K562 (cell line): ENCODE results near the gene TRIM33. TPM values are rescaled to one million over a fixed set of nuclear protein-coding genes. Genes with fewer than 3 reads are reported as not detected.

Experiments used
- ATAC-seq: fragments of 200-7000 bp; cut with Tn5 transposase; 3 replicates; pipeline ENCODE4 v1.9.1; 2020; ENCODE audit warnings: moderate library complexity
- BruUV-seq: library from RNA; stranded (reverse); fragments of 400-500 nt; replicated peaks from 2 replicates; lab custom pipeline; 2021; lab: Mats Ljungman, UMichigan
- CTCF ChIA-PET: fragments of 300-600 bp; formaldehyde crosslinking; extraction: SDS; loops from one replicate; lab custom pipeline; 2021; ENCODE audit warnings: low intra/inter-chr PET ratio; lab: Yijun Ruan, JAX
- POLR2A ChIA-PET: fragments of 300-600, 350-650 bp; sonication (Branson Sonifier 250); formaldehyde crosslinking; extraction: SDS; loops from one replicate; lab custom pipeline; 2021; ENCODE audit warnings: antibody characterized with exemption, inconsistent platforms; lab: Yijun Ruan, JAX
- DNase-seq, 4 experiments: peaks; one replicate each; pipeline versions ENCODE4 v3.0.0 to v3.0.0-alpha.2; 2011 to 2018; ENCODE audit warnings: low spot score in 3 of 4, mixed read lengths in 3 of 4; ENCODE audit errors: extremely low read depth in 1 of 4
- FAIRE-seq: peaks from 2 replicates; lab custom pipeline; 2011; peaks lifted over from hg19 to GRCh38; lab: Jason Lieb, UNC
- H2AFZ ChIP-seq: 2 replicates; pipeline ENCODE4 v1.6.0; 2011; ENCODE audit warnings: low read depth, low read length, control low read depth, inconsistent platforms
- H3K27ac ChIP-seq: fragments of 200-600 bp; 3 replicates; pipeline ENCODE4 v1.8.0; 2011; ENCODE audit warnings: low read depth, mild to moderate bottlenecking, control low read depth, inconsistent platforms, low read length, moderate library complexity, mixed read lengths; ENCODE audit errors: extremely low read depth
- H3K27me3 ChIP-seq, 2 experiments: fragments of 300-600 bp in 1 of 2; 2 replicates in 1 of 2; 3 replicates in 1 of 2; pipeline versions ENCODE4 v1.6.0 to v1.8.0; 2011; ENCODE audit warnings: inconsistent platforms in 2 of 2, low read length in 2 of 2, mild to moderate bottlenecking in 1 of 2, mixed read lengths in 1 of 2, moderate library complexity in 1 of 2; ENCODE audit not compliant: control insufficient read depth in 2 of 2, insufficient read depth in 2 of 2
- H3K36me3 ChIP-seq: fragments of 300-600 bp; 3 replicates; pipeline ENCODE4 v1.8.0; 2011; ENCODE audit warnings: mild to moderate bottlenecking, low read length, inconsistent platforms; ENCODE audit not compliant: control insufficient read depth, insufficient read depth
- H3K4me1 ChIP-seq, 2 experiments: fragments of 200-600 bp in 1 of 2; replicated peaks in 1 of 2; 2 replicates in 1 of 2; 3 replicates in 1 of 2; pipeline versions ENCODE4 v1.5.1 to v1.8.0; 2011; ENCODE audit warnings: inconsistent platforms in 2 of 2, low read length in 2 of 2, mild to moderate bottlenecking in 1 of 2, mixed read lengths in 1 of 2, moderate library complexity in 1 of 2; ENCODE audit not compliant: control insufficient read depth in 2 of 2, insufficient read depth in 2 of 2
- H3K4me2 ChIP-seq: 2 replicates; pipeline ENCODE4 v1.6.1; 2011; ENCODE audit warnings: low read length, control low read depth, inconsistent platforms, mixed read lengths; ENCODE audit not compliant: insufficient read depth
- H3K4me3 ChIP-seq: fragments of 200-600 bp; sonication (generic), shearing (Covaris generic); 2 replicates; pipeline ENCODE4 v1.5.1; 2016; ENCODE audit warnings: control low read depth, inconsistent platforms
- H3K79me2 ChIP-seq: fragments of 200-600 bp; 3 replicates; pipeline ENCODE4 v1.8.0; 2011; ENCODE audit warnings: low read length, inconsistent platforms; ENCODE audit not compliant: control insufficient read depth, insufficient read depth
- H3K9ac ChIP-seq, 2 experiments: 2 replicates each; pipeline versions ENCODE4 v1.6.0 to v1.6.1; 2011; ENCODE audit warnings: low read depth in 2 of 2, low read length in 2 of 2, control low read depth in 1 of 2, inconsistent platforms in 1 of 2, mild to moderate bottlenecking in 1 of 2, mixed read lengths in 1 of 2; ENCODE audit not compliant: insufficient read depth in 1 of 2
- H3K9me1 ChIP-seq: one replicate; pipeline ENCODE4 v1.6.0; 2011; ENCODE audit warnings: inconsistent platforms, mild to moderate bottlenecking, low read length, moderate library complexity; ENCODE audit not compliant: control insufficient read depth, insufficient read depth
- H3K9me3 ChIP-seq: replicated peaks from 2 replicates; pipeline ENCODE4 v1.5.1; 2011; ENCODE audit warnings: low read depth, low read length, inconsistent platforms; ENCODE audit not compliant: control insufficient read depth, insufficient read depth
- H4K20me1 ChIP-seq: replicated peaks from 2 replicates; pipeline ENCODE4 v1.6.1; 2011; ENCODE audit warnings: low read length, inconsistent platforms, mixed read lengths; ENCODE audit not compliant: control insufficient read depth, insufficient read depth
- CSDE1 ChIP-seq, 2 experiments: fragments of 450-650 bp; IDR thresholded peaks; 2 replicates each; pipeline ENCODE4 v1.6.1; 2016; ENCODE audit warnings: mild to moderate bottlenecking in 1 of 2
- ELF4 ChIP-seq: fragments of 450-650 bp; formaldehyde crosslinking; IDR thresholded peaks from 2 replicates; pipeline ENCODE4 v1.4.0; 2022; ENCODE audit warnings: missing genetic modification characterization
- ETV1 ChIP-seq: fragments of 450-650 bp; conservative IDR thresholded peaks from 2 replicates; pipeline ENCODE4 v1.6.1; 2016; ENCODE audit warnings: missing genetic modification characterization, control low read depth, low read depth, missing compliant biosample characterization
- HSF4 ChIP-seq: fragments of 250-450 bp; sonication (Bioruptor Pico); IDR thresholded peaks from 2 replicates; pipeline ENCODE4 v2.1.2; 2022; ENCODE audit warnings: mild to moderate bottlenecking, moderate library complexity, borderline replicate concordance
- TGIF2 ChIP-seq: sonication (generic); formaldehyde crosslinking; IDR thresholded peaks from 2 replicates; pipeline ENCODE4 v1.8.1; 2022; ENCODE audit warnings: mild to moderate bottlenecking, missing genetic modification reagents, moderate library complexity
- WGBS: fragments of 100-300 bp; shearing (Covaris generic); methylation state at CpG from one replicate; pipeline ENCODE4 v1.1.6; 2016; ENCODE audit warnings: low coverage, mixed read lengths; ENCODE audit not compliant: insufficient coverage; ENCODE audit errors: missing lambda C conversion rate; 5-methylcytosine and 5-hydroxymethylcytosine counted together
- in situ Hi-C: fragments of 300-500 bp; cut with MboI; formaldehyde crosslinking; loops from 4 replicates; pipeline ENCODE4 v1.15.0; 2018; ENCODE audit warnings: inconsistent platforms, mixed read lengths
- intact Hi-C: fragments of 100-400 bp; cut with micrococcal nuclease; formaldehyde crosslinking; loops from 2 replicates; pipeline ENCODE4 v1.14.2; 2022
- polyA plus RNA-seq, 8 experiments: library from polyadenylated mRNA; depleted of rRNA in 4 of 8; stranded (reverse) in 5 of 8; unstranded in 3 of 8; fragments of >200 nt; fragmentation: Nextera tagmentation in 2 of 8; fragmentation: Illumina TruSeq in 1 of 8; extraction: Ambion mirVana in 2 of 8; extraction: Trizol in 1 of 8; gene quantifications; 2 replicates each; pipeline versions ENCODE4 v1.2.1 to v1.2.3, GENCODE V29; 2011 to 2014; ENCODE audit warnings: inconsistent platforms in 1 of 8, missing spikeins in 1 of 8
- total RNA-seq, 7 experiments: library from RNA; depleted of rRNA in 6 of 7; stranded (reverse); fragments of >200 nt in 6 of 7; fragmentation: Illumina TruSeq in 2 of 7; extraction: Trizol in 2 of 7; gene quantifications; 2 replicates each; pipeline versions ENCODE4 v1.2.1 to v1.2.3, GENCODE V29; 2011 to 2021; ENCODE audit warnings: low replicate concordance in 1 of 7
- TF ChIP-seq, protein P1 (sequence below), 3 experiments: fragments of 200-800 bp in 1 of 3; fragments of 250-450 bp in 1 of 3; fragments of 450-650 bp in 1 of 3; sonication (Bioruptor Pico) in 1 of 3; sonication (Bioruptor generic) in 1 of 3; formaldehyde crosslinking in 1 of 3; IDR thresholded peaks; 2 replicates each; pipeline versions ENCODE4 v1.6.1 to v1.8.0; 2016 to 2022; ENCODE audit warnings: mild to moderate bottlenecking in 2 of 3, missing genetic modification characterization in 2 of 3, missing compliant biosample characterization in 1 of 3, moderate library complexity in 1 of 3
- TF ChIP-seq, protein P2 (sequence below): sonication (generic); IDR thresholded peaks from 2 replicates; pipeline ENCODE4 v1.6.1; 2016

Gene TRIM33
- total and polyA plus RNA-seq, 9 of the 15 experiments (the other 6 are each of a cell fraction or from before 2014, with no cell fraction given) = 9.3 to 58.4 (median 40.2) TPM

DNA sequence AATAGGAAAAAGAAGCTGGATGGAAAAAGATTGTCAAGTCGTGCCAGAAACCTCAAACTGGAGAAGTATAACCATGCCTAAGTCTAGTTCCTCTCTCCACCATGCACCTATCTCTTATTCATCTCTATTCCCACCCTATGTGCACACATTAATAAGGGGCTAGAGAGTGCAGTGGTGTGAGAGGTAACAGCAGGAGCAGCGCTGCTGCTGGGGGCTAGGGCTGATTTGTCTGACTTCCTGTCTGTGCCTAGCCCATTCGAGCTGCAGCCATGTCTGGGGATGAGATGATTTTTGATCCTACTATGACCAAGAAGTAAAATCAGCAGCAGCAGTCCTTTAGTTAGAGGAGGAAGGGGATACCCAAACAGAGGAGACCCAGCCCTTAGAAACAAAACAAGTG lies 43.0 kb downstream of the TRIM33 start:
- H3K4me2 ChIP-seq = no peak overlapping the region
- TF ChIP-seq, protein P1, sequence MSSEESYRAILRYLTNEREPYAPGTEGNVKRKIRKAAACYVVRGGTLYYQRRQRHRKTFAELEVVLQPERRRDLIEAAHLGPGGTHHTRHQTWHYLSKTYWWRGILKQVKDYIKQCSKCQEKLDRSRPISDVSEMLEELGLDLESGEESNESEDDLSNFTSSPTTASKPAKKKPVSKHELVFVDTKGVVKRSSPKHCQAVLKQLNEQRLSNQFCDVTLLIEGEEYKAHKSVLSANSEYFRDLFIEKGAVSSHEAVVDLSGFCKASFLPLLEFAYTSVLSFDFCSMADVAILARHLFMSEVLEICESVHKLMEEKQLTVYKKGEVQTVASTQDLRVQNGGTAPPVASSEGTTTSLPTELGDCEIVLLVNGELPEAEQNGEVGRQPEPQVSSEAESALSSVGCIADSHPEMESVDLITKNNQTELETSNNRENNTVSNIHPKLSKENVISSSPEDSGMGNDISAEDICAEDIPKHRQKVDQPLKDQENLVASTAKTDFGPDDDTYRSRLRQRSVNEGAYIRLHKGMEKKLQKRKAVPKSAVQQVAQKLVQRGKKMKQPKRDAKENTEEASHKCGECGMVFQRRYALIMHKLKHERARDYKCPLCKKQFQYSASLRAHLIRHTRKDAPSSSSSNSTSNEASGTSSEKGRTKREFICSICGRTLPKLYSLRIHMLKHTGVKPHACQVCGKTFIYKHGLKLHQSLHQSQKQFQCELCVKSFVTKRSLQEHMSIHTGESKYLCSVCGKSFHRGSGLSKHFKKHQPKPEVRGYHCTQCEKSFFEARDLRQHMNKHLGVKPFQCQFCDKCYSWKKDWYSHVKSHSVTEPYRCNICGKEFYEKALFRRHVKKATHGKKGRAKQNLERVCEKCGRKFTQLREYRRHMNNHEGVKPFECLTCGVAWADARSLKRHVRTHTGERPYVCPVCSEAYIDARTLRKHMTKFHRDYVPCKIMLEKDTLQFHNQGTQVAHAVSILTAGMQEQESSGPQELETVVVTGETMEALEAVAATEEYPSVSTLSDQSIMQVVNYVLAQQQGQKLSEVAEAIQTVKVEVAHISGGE (CRISPR knock-in tag; IDR thresholded peaks at IDR 0.05) = peak in 1 of 3 experiments; percentile 49; a peak in 1 of 6 replicates
- no peak for TF ChIP-seq HSF4 (CRISPR knock-in tag)
- no peak for TF ChIP-seq TGIF2 (CRISPR knock-in tag)
- no peak for TF ChIP-seq ELF4 (CRISPR knock-in tag)
- TF ChIP-seq, protein P2, sequence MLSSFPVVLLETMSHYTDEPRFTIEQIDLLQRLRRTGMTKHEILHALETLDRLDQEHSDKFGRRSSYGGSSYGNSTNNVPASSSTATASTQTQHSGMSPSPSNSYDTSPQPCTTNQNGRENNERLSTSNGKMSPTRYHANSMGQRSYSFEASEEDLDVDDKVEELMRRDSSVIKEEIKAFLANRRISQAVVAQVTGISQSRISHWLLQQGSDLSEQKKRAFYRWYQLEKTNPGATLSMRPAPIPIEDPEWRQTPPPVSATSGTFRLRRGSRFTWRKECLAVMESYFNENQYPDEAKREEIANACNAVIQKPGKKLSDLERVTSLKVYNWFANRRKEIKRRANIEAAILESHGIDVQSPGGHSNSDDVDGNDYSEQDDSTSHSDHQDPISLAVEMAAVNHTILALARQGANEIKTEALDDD = 0 out of 2 replicates have a peak, but pooled peaks have one; percentile 11
- TF ChIP-seq ETV1 = 0 out of 2 replicates have a peak, but pooled peaks have one; percentile 10
- no peak for TF ChIP-seq CSDE1 (IDR thresholded peaks at IDR 0.05)
- H3K27ac ChIP-seq = peak overlapping the region; percentile 9; the same call in 1 of the 3 replicates
- H3K4me1 ChIP-seq = peaks cover 7 to 12% of the 10 kb centered on the region in 2 experiments
- no TSS peak for BruUV-seq
- ChIA-PET POLR2A (interaction anchor here (0.9 to 1.3 kb wide), 3 partner anchors 11 to 20 kb away, joined by 3 read pairs; no protein-coding TSS in a partner anchor), CTCF (no interaction called here)
- no peak overlapping the region for H2AFZ ChIP-seq
- ATAC-seq (peak; percentile 76), FAIRE-seq (no peak), DNase-seq (peak in 1 of 4 experiments; percentile 17)
- in situ Hi-C loops = no loop called here
- intact Hi-C loops = no loop called here
- WGBS = 46% methylated on average over 3 of the region's 3 CpGs
- H3K36me3 ChIP-seq = peaks cover 12% of the 10 kb centered on the region; the same call in 2 of the 3 replicates
- H3K4me3 ChIP-seq = no peak overlapping the region
- H4K20me1 ChIP-seq = peaks cover 5% of the 10 kb centered on the region; the same call in 1 of the 2 replicates
- H3K27me3 ChIP-seq = no peaks in the 10 kb centered on the region
- H3K9me1 ChIP-seq = no peaks in the 10 kb centered on the region
- peaks cover 86% of the 10 kb centered on the region for H3K79me2 ChIP-seq
- no peaks in the 10 kb centered on the region for H3K9me3 ChIP-seq
- H3K9ac ChIP-seq = no peak overlapping the region
